ENCODE results near the gene WIZ.
A peak's percentile ranks its signal among the peaks of the same experiment; 100 is the strongest.

The WIZ gene

GRCh38 chr19:15464394-15465385, 14.9 kb upstream of the WIZ start, which contains the start of gene RASAL3:
TSS of gene RASAL3 (minus strand) at chr19:15464544. CDS start at chr19:15464358, 186 bp downstream.
- peaks cover 9% of the 10 kb centered on the region for H3K27me3 ChIP-seq (ENCODE audit: control insufficient read depth, low read length)

GRCh38 chr19:15463861-15464371, 14.2 kb upstream of the WIZ start:
- Histone ChIP-seq H3K27me3 (ENCODE audit: control insufficient read depth, low read length) (peaks cover 1% of the 10 kb centered on the region), H3K9me2 (replicated peaks; ENCODE audit: control insufficient read depth, low read length) (no peaks in the 10 kb centered on the region), H3K27ac (ENCODE audit: low read depth, low read length) (peak overlapping the region; percentile 72), H3F3A (ENCODE audit: control insufficient read depth, insufficient read depth) (0 out of 2 replicates have a peak, but pooled peaks cover 5% of the 10 kb centered on the region), H3K9me3 (ENCODE audit: control insufficient read depth, insufficient read depth, low read length) (no peaks in the 10 kb centered on the region), H3K4me1 (ENCODE audit: control insufficient read depth, low read length) (peaks cover 33% of the 10 kb centered on the region), H3K79me2 (ENCODE audit: control insufficient read depth, low read length) (peaks cover 15% of the 10 kb centered on the region), H4K20me1 (ENCODE audit: control insufficient read depth, insufficient read depth, low read depth, low read length) (no peaks in the 10 kb centered on the region), H3K4me3 (ENCODE audit: low read length) (peak overlapping the region; percentile 93), H3K36me3 (ENCODE audit: control insufficient read depth, low read length) (peaks cover 3% of the 10 kb centered on the region), H3K4me2 (ENCODE audit: low read length) (peak overlapping the region; percentile 72)
- TF ChIP-seq CTCF (IDR thresholded peaks at IDR 0.05; ENCODE audit: low read depth, low read length, poor library complexity, severe bottlenecking): no peak
- no peak for TF ChIP-seq EZH2phosphoT487 (IDR thresholded peaks at IDR 0.05; ENCODE audit: borderline replicate concordance, low read length)

More at GRCh38 chr19:15464394-15465385, 14.9 kb upstream of the WIZ start, which contains the start of gene RASAL3:
- Histone ChIP-seq H3K79me2 (ENCODE audit: control insufficient read depth, low read length) (peaks cover 15% of the 10 kb centered on the region), H3K36me3 (ENCODE audit: control insufficient read depth, low read length) (peaks cover 3% of the 10 kb centered on the region), H3K9me2 (replicated peaks; ENCODE audit: control insufficient read depth, low read length) (no peaks in the 10 kb centered on the region), H3K27ac (ENCODE audit: low read depth, low read length) (peak within 1 kb of the TSS; percentile 72), H4K20me1 (ENCODE audit: control insufficient read depth, insufficient read depth, low read depth, low read length) (no peaks in the 10 kb centered on the region), H3K4me2 (ENCODE audit: low read length) (peak within 1 kb of the TSS; percentile 72), H3K4me1 (ENCODE audit: control insufficient read depth, low read length) (peaks cover 38% of the 10 kb centered on the region), H3K4me3 (ENCODE audit: low read length) (peak within 1 kb of the TSS; percentile 93), H3F3A (ENCODE audit: control insufficient read depth, insufficient read depth) (0 out of 2 replicates have a peak, but pooled peaks cover 5% of the 10 kb centered on the region), H3K9me3 (ENCODE audit: control insufficient read depth, insufficient read depth, low read length) (no peaks in the 10 kb centered on the region)
- TF ChIP-seq CTCF (IDR thresholded peaks at IDR 0.05; ENCODE audit: low read depth, low read length, poor library complexity, severe bottlenecking) (no peak), EZH2phosphoT487 (IDR thresholded peaks at IDR 0.05; ENCODE audit: borderline replicate concordance, low read length) (no peak)

GRCh38 chr19:15461694-15462093, 11.9 kb upstream of the WIZ start:
- no peak overlapping the region for H3K4me3 ChIP-seq (ENCODE audit: low read length)
- H3K36me3 ChIP-seq (ENCODE audit: control insufficient read depth, low read length): peaks cover 10% of the 10 kb centered on the region
- no peaks in the 10 kb centered on the region for H3K27me3 ChIP-seq (ENCODE audit: control insufficient read depth, low read length)
- no peak overlapping the region for H3K27ac ChIP-seq (ENCODE audit: low read depth, low read length)
- no peaks in the 10 kb centered on the region for H4K20me1 ChIP-seq (ENCODE audit: control insufficient read depth, insufficient read depth, low read depth, low read length)
- no peaks in the 10 kb centered on the region for H3K9me3 ChIP-seq (ENCODE audit: control insufficient read depth, insufficient read depth, low read length)
- no peaks in the 10 kb centered on the region for H3K9me2 ChIP-seq (replicated peaks; ENCODE audit: control insufficient read depth, low read length)
- TF ChIP-seq CTCF (IDR thresholded peaks at IDR 0.05; ENCODE audit: low read depth, low read length, poor library complexity, severe bottlenecking) (no peak), EZH2phosphoT487 (IDR thresholded peaks at IDR 0.05; ENCODE audit: borderline replicate concordance, low read length) (no peak)
- H3K4me1 ChIP-seq (ENCODE audit: control insufficient read depth, low read length): peaks cover 25% of the 10 kb centered on the region
- no peak overlapping the region for H3K4me2 ChIP-seq (ENCODE audit: low read length)
- peaks cover 15% of the 10 kb centered on the region for H3K79me2 ChIP-seq (ENCODE audit: control insufficient read depth, low read length)
- H3F3A ChIP-seq (ENCODE audit: control insufficient read depth, insufficient read depth): 0 out of 2 replicates have a peak, but pooled peaks cover under 1% of the 10 kb centered on the region

Data from DOHH2 (cell line).